ENCODE data around the gene ITGA6. TPM values are rescaled to one million over a fixed set of nuclear protein-coding genes. Genes with fewer than 3 reads are reported as not detected.

ITGA6 gene
- 27.7 and 41.0 TPM in 2 replicates for polyA plus RNA-seq (2011; rRNA removed)
- polyA plus RNA-seq (2012; cell fraction: cytosol; rRNA removed): 4.1 and 4.3 TPM in 2 replicates
- polyA plus RNA-seq (2012; cell fraction: nucleus; rRNA removed): 6.9 and 11.9 TPM in 2 replicates
- 24.4 to 27.5 TPM (median 25.7 TPM) in 3 replicates for polyA plus RNA-seq (2017; fragmentation: RNase III; extraction: RNeasy Plus Mini Kit Qiagen cat#74134 plus additional on column Dnase treatment)
- 27.0 and 28.6 TPM in 2 replicates for polyA minus RNA-seq (2011; rRNA and poly(A)+ RNA removed)

GRCh38 chr2:172427256-172427989 lies at the start of gene ITGA6:
Gene ITGA6, plus strand, starts transcription at chr2:172427586.
- WGBS (ENCODE audit: missing lambda C conversion rate): 0% methylated on average over 14 of the region's 79 CpGs
- peak within 1 kb of the TSS; percentile 82 for H3K4me3 ChIP-seq
- DNase-seq (ENCODE audit: low read depth in 1 of 2, low spot score in 1 of 2) (peak; percentile 70 to 84), FAIRE-seq (no peak), ATAC-seq (peak; percentile 85 to 90)
- H3K9me3 ChIP-seq: no peaks in the 10 kb centered on the region
- CTCF ChIA-PET: interaction anchor here (0.7 to 33.8 kb wide), 14 partner anchors 9 to 256 kb away, joined by 3 to 654 read pairs (median 4); no protein-coding TSS in a partner anchor
- H3K4me2 ChIP-seq: peak within 1 kb of the TSS; percentile 98
- peak within 1 kb of the TSS; percentile 80 to 95 for H3K27ac ChIP-seq
- peaks cover 28% of the 10 kb centered on the region for H3K4me1 ChIP-seq
- POLR2A ChIA-PET: interaction anchor here (0.7 to 4.3 kb wide), 5 partner anchors 9 to 246 kb away, joined by 3 to 59 read pairs (median 6); no protein-coding TSS in a partner anchor
- TF ChIP-seq RFX5 (IDR thresholded peaks at IDR 0.05): no peak
- no peak for TF ChIP-seq HMGXB4 (CRISPR knock-in tag; IDR thresholded peaks at IDR 0.05; ENCODE audit: borderline replicate concordance)
- TF ChIP-seq BHLHE40 (IDR thresholded peaks at IDR 0.05; ENCODE audit: low read depth, low read length): no peak
- no peak for TF ChIP-seq RARB (CRISPR knock-in tag; IDR thresholded peaks at IDR 0.05)
- no peak for TF ChIP-seq NFE2L2 (conservative IDR thresholded peaks at IDR 0.05; ENCODE audit: low read length)
- TF ChIP-seq ELK1 (IDR thresholded peaks at IDR 0.05; ENCODE audit: low read depth, low read length): no peak
- TF ChIP-seq TFCP2L1 (CRISPR knock-in tag; IDR thresholded peaks at IDR 0.05): no peak
- no peak for TF ChIP-seq FOSL2 (IDR thresholded peaks at IDR 0.05)
- TF ChIP-seq FOSL2 (CRISPR knock-in tag; IDR thresholded peaks at IDR 0.05): no peak
- TF ChIP-seq JUNB (IDR thresholded peaks at IDR 0.05): no peak
- peak; percentile 72; the same call in 1 of the 3 replicates for TF ChIP-seq BCL3 (IDR thresholded peaks at IDR 0.05)
- no peak for TF ChIP-seq RNF2 (IDR thresholded peaks at IDR 0.05; ENCODE audit: borderline replicate concordance, low read depth)
- TF ChIP-seq MYC (IDR thresholded peaks at IDR 0.05; ENCODE audit: borderline replicate concordance, low read length): 0 out of 2 replicates have a peak, but pooled peaks have one; percentile 44
- no peak for TF ChIP-seq EHF (CRISPR knock-in tag; IDR thresholded peaks at IDR 0.05)
- TF ChIP-seq SMC3 (IDR thresholded peaks at IDR 0.05): peak; percentile 53
- TF ChIP-seq POLR2AphosphoS2 (conservative IDR thresholded peaks at IDR 0.05; ENCODE audit: low read length): no peak
- no peak for TF ChIP-seq NR3C1 (IDR thresholded peaks at IDR 0.05)
- TF ChIP-seq PBX3 (IDR thresholded peaks at IDR 0.05): no peak
- TF ChIP-seq RCOR1 (IDR thresholded peaks at IDR 0.05; ENCODE audit: low read depth, low read length): no peak
- TF ChIP-seq ZC3H11A (IDR thresholded peaks at IDR 0.05): no peak
- TF ChIP-seq CHD2 (IDR thresholded peaks at IDR 0.05; ENCODE audit: low read length, partially characterized antibody): no peak
- no peak for TF ChIP-seq CEBPB (IDR thresholded peaks at IDR 0.05)
- no peak for TF ChIP-seq FOSB (CRISPR knock-in tag; IDR thresholded peaks at IDR 0.05)
- TF ChIP-seq NPAS2 (CRISPR knock-in tag; IDR thresholded peaks at IDR 0.05; ENCODE audit: borderline replicate concordance): no peak
- peak in 1 of 2 experiments; percentile 74; a peak in 2 of 5 replicates for TF ChIP-seq JUN (IDR thresholded peaks at IDR 0.05)
- no peak for TF ChIP-seq USF2 (IDR thresholded peaks at IDR 0.05)
- TF ChIP-seq TP53 (CRISPR knock-in tag; IDR thresholded peaks at IDR 0.05): no peak
- no peak for TF ChIP-seq HOXA7 (CRISPR knock-in tag; IDR thresholded peaks at IDR 0.05)
- peak in 1 of 2 experiments; percentile 42; a peak in 3 of 5 replicates for TF ChIP-seq RAD21 (conservative IDR thresholded peaks at IDR 0.05 in 1 of 2, IDR thresholded peaks at IDR 0.05 in 1 of 2)
- no peak for TF ChIP-seq HDAC2 (IDR thresholded peaks at IDR 0.05)
- TF ChIP-seq E2F6 (IDR thresholded peaks at IDR 0.05; ENCODE audit: borderline replicate concordance, low read depth): peak; percentile 17; the same call in 1 of the 2 replicates
- no peak for TF ChIP-seq FOXS1 (CRISPR knock-in tag; IDR thresholded peaks at IDR 0.05)
- TF ChIP-seq PHF8 (IDR thresholded peaks at IDR 0.05; ENCODE audit: borderline replicate concordance, low read depth): peak; percentile 32
- no peak for TF ChIP-seq CBX8 (IDR thresholded peaks at IDR 0.05)
- peak; percentile 89 for TF ChIP-seq POLR2A (IDR thresholded peaks at IDR 0.05; ENCODE audit: low read length)

Data from A549 (cell line).